SIG-M5 treated with dmso at 0.1 percent for 504 hours (cell line): ENCODE results near the gene RLF.

Experiments used
- DNase-seq: peaks from one replicate; lab custom pipeline; 2025; ENCODE audit not compliant: unreplicated experiment; lab: John Stamatoyannopoulos, UW

Gene RLF

GRCh38 chr1:40268211-40268610, 107.0 kb downstream of the RLF start:
- DNase-seq = no peak

GRCh38 chr1:40270152-40270834, 109.1 kb downstream of the RLF start:
- DNase-seq = no peak

GRCh38 chr1:40272653-40273213, 111.5 kb downstream of the RLF start:
- DNase-seq = no peak

GRCh38 chr1:40273547-40274166, 112.5 kb downstream of the RLF start:
- no peak for DNase-seq

GRCh38 chr1:40274331-40274730, 113.1 kb downstream of the RLF start:
- DNase-seq = no peak

- no peak for DNase-seq
Observed at GRCh38 chr1:40276122-40276521, 114.9 kb downstream of the RLF start.

DNA sequence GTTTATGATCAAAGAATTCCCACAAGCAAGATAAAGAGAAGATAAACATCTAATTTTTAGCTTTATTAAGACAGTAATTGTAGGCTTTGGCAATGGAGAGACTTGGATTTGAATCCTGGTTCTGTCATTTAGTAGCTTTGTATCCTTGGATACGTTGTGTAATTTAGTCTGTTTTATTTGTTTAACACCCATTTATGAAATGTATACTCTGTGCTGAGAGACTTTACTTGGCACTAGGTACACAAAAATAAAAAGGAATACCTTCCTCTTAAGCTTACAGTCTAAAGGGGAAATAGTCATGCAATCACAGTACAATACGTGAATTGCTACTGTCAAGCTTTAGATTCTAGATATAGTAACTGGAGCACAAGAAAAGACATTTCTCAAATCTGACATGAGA, 120.7 kb downstream of the RLF start:
- no peak for DNase-seq
